NT2/D1 (cell line): ENCODE results near the gene BCORL1.

ENCODE experiments used
- SUZ12 ChIP-seq: IDR thresholded peaks from 2 replicates; pipeline ENCODE4 v1.6.1; 2011; ENCODE audit not compliant: insufficient read length, insufficient read depth; ENCODE audit errors: extremely low read depth
- YY1 ChIP-seq: IDR thresholded peaks from 2 replicates; pipeline ENCODE4 v1.6.1; 2011; ENCODE audit not compliant: insufficient read length, insufficient read depth
- ZNF274 ChIP-seq: IDR thresholded peaks from 2 replicates; pipeline ENCODE4 v1.6.1; 2011; ENCODE audit warnings: mild to moderate bottlenecking, low read depth, low read length

- no peak for TF ChIP-seq SUZ12
- no peak for TF ChIP-seq YY1
- no peak for TF ChIP-seq ZNF274
Measured at GRCh38 chrX:130095249-130096030, 113.0 kb downstream of the BCORL1 start.
